K562 (cell line): ENCODE results near the gene USP48. TPM values are rescaled to one million over a fixed set of nuclear protein-coding genes. Genes with fewer than 3 reads are reported as not detected.

Experiments used
- C11orf30 ChIP-seq: fragments of 450-650 bp; IDR thresholded peaks from 2 replicates; pipeline ENCODE4 v1.6.1; 2016; ENCODE audit warnings: low read depth, mild to moderate bottlenecking
- CREM ChIP-seq: IDR thresholded peaks from 2 replicates; pipeline ENCODE4 v1.6.1; 2014; ENCODE audit warnings: antibody characterized with exemption, low read depth
- E2F1 ChIP-seq: sonication (generic); formaldehyde crosslinking; IDR thresholded peaks from 2 replicates; pipeline ENCODE4 v1.8.1; 2023; ENCODE audit warnings: mild to moderate bottlenecking, missing genetic modification reagents, moderate library complexity
- EWSR1 ChIP-seq: fragments of 450-650 bp; IDR thresholded peaks from 2 replicates; pipeline ENCODE4 v1.6.1; 2018; ENCODE audit warnings: borderline replicate concordance, mild to moderate bottlenecking, low read depth, moderate library complexity; ENCODE audit not compliant: partially characterized antibody
- GATA2 ChIP-seq: sonication (generic); formaldehyde crosslinking; IDR thresholded peaks from 2 replicates; pipeline ENCODE4 v1.4.0; 2020; ENCODE audit warnings: mild to moderate bottlenecking, missing genetic modification reagents
- JUND ChIP-seq, 2 experiments: IDR thresholded peaks; 2 replicates in 1 of 2; 3 replicates in 1 of 2; pipeline ENCODE4 v1.6.1; 2011; ENCODE audit warnings: borderline replicate concordance in 2 of 2, low read depth in 2 of 2, low read length in 2 of 2, improper control_type of control experiment in 1 of 2, missing biosample characterization in 1 of 2, missing genetic modification characterization in 1 of 2, missing genetic modification reagents in 1 of 2
- KDM1A ChIP-seq, 2 experiments: fragments of 450-650 bp; IDR thresholded peaks; 2 replicates each; pipeline ENCODE4 v1.6.1; 2016; ENCODE audit warnings: mild to moderate bottlenecking in 2 of 2
- MEF2D ChIP-seq: conservative IDR thresholded peaks from 2 replicates; pipeline ENCODE4 v1.6.1; 2016; ENCODE audit warnings: low read depth, missing genetic modification characterization, missing compliant biosample characterization
- MGA ChIP-seq: fragments of 450-650 bp; IDR thresholded peaks from 2 replicates; pipeline ENCODE4 v1.6.1; 2016; ENCODE audit warnings: mild to moderate bottlenecking, moderate library complexity
- PKNOX1 ChIP-seq: fragments of 450-650 bp; IDR thresholded peaks from 2 replicates; pipeline ENCODE4 v1.6.1; 2016
- SMARCA4 ChIP-seq: fragments of 450-650 bp; IDR thresholded peaks from 2 replicates; pipeline ENCODE4 v1.6.1; 2016
- SOX6 ChIP-seq: fragments of 450-650 bp; IDR thresholded peaks from 2 replicates; pipeline ENCODE4 v1.6.1; 2014; ENCODE audit warnings: mild to moderate bottlenecking
- ZKSCAN1 ChIP-seq: fragments of 150-350 bp; IDR thresholded peaks from 2 replicates; pipeline ENCODE4 v1.6.1; 2016; ENCODE audit warnings: low read depth, low read length
- ZNF24 ChIP-seq: fragments of 450-650 bp; IDR thresholded peaks from 2 replicates; pipeline ENCODE4 v1.6.1; 2016
- polyA plus RNA-seq, 8 experiments: library from polyadenylated mRNA; depleted of rRNA in 4 of 8; stranded (reverse) in 5 of 8; unstranded in 3 of 8; fragments of >200 nt; fragmentation: Nextera tagmentation in 2 of 8; fragmentation: Illumina TruSeq in 1 of 8; extraction: Ambion mirVana in 2 of 8; extraction: Trizol in 1 of 8; gene quantifications; 2 replicates each; pipeline versions ENCODE4 v1.2.1 to v1.2.3, GENCODE V29; 2011 to 2014; ENCODE audit warnings: inconsistent platforms in 1 of 8, missing spikeins in 1 of 8
- total RNA-seq, 7 experiments: library from RNA; depleted of rRNA in 6 of 7; stranded (reverse); fragments of >200 nt in 6 of 7; fragmentation: Illumina TruSeq in 2 of 7; extraction: Trizol in 2 of 7; gene quantifications; 2 replicates each; pipeline versions ENCODE4 v1.2.1 to v1.2.3, GENCODE V29; 2011 to 2021; ENCODE audit warnings: low replicate concordance in 1 of 7

USP48 gene
- total and polyA plus RNA-seq, 9 of the 15 experiments (the other 6 are each of a cell fraction or from before 2014, with no cell fraction given): 23.3 to 123 (median 106) TPM

- TF ChIP-seq C11orf30: peak; percentile 36; the same call in 1 of the 2 replicates
- no peak; the same call in none of the 2 replicates for TF ChIP-seq SMARCA4
- TF ChIP-seq ZNF24: peak; percentile 12; the same call in 1 of the 2 replicates
- peak; percentile 74 for TF ChIP-seq MEF2D (tag)
- TF ChIP-seq CREM: no peak
- TF ChIP-seq KDM1A (IDR thresholded peaks at IDR 0.05): peak; percentile 73 to 77
- TF ChIP-seq GATA2 (CRISPR knock-in tag): no peak
- TF ChIP-seq SOX6: no peak
- TF ChIP-seq EWSR1: no peak
- TF ChIP-seq ZKSCAN1: no peak; the same call in 1 of the 2 replicates
- no peak for TF ChIP-seq PKNOX1
- no peak for TF ChIP-seq JUND (IDR thresholded peaks at IDR 0.05; ENCODE audit: borderline replicate concordance, low read depth, low read length)
- no peak; the same call in 2 of the 3 replicates for TF ChIP-seq JUND (tag; IDR thresholded peaks at IDR 0.05; ENCODE audit: borderline replicate concordance, low read depth, low read length)
- TF ChIP-seq E2F1 (CRISPR knock-in tag): 0 out of 2 replicates have a peak, but pooled peaks have one; percentile 8
- TF ChIP-seq MGA: no peak
Observed at GRCh38 chr1:21783679-21784603, 992 bp upstream of the USP48 start (continued).
